Right lobe of liver (tissue), 6 donors: ENCODE data around the gene USP43. TPM values are rescaled to one million over a fixed set of nuclear protein-coding genes. Genes with fewer than 3 reads are reported as not detected.

ENCODE experiments used
- ATAC-seq, 4 donors: fragments of 200-7000 bp; cut with Tn5 transposase; one replicate each; pipeline ENCODE4 v1.9.1; 2020; ENCODE audit warnings: mild to moderate bottlenecking in 4 of 4, moderate library complexity in 4 of 4
- DNase-seq, 3 donors: peaks; one replicate each; pipeline ENCODE4 v3.0.0-alpha.2; 2020
- H3K27ac ChIP-seq, 3 donors: fragments of 200-600 bp; one replicate each; pipeline ENCODE4 v1.8.0; 2022
- H3K27me3 ChIP-seq, 2 donors: fragments of 200-600 bp; one replicate each; pipeline ENCODE4 v1.8.0; 2022
- H3K36me3 ChIP-seq, 4 donors: fragments of 200-600 bp; sonication (generic) in 1 of 4; one replicate each; pipeline versions ENCODE4 v1.5.1 to v1.8.0; 2017 to 2022; ENCODE audit warnings: control low read depth in 1 of 4
- H3K4me1 ChIP-seq, 4 donors: fragments of 200-600 bp; sonication (generic) in 1 of 4; one replicate each; pipeline versions ENCODE4 v1.5.1 to v1.8.0; 2017 to 2022; ENCODE audit warnings: control low read depth in 1 of 4
- H3K4me3 ChIP-seq, 3 donors: fragments of 200-600 bp; one replicate each; pipeline ENCODE4 v1.8.0; 2022
- H3K9me3 ChIP-seq, 4 donors: fragments of 200-600 bp; sonication (generic) in 1 of 4; one replicate each; pipeline versions ENCODE4 v1.5.1 to v1.8.0; 2017 to 2022; ENCODE audit warnings: control low read depth in 1 of 4
- CTCF ChIP-seq, 4 donors: fragments of 200-600 bp in 3 of 4; fragments of 450-650 bp in 1 of 4; IDR thresholded peaks; one replicate each; pipeline versions ENCODE4 v1.5.1 to v1.8.0; 2016 to 2022; ENCODE audit warnings: antibody characterized with exemption in 4 of 4, mild to moderate bottlenecking in 2 of 4
- POLR2A ChIP-seq: fragments of 450-650 bp; IDR thresholded peaks from one replicate; pipeline ENCODE4 v1.6.1; 2017; ENCODE audit warnings: antibody characterized with exemption, mild to moderate bottlenecking
- WGBS: methylation state at CpG from one replicate; pipeline ENCODE4 v1.1.6; 2018; ENCODE audit warnings: low coverage, low lambda C conversion rate; ENCODE audit not compliant: insufficient coverage; ENCODE audit errors: missing lambda C conversion rate; 5-methylcytosine and 5-hydroxymethylcytosine counted together
- intact Hi-C, 2 donors: fragments of 100-400 bp; cut with DNase I; formaldehyde crosslinking; loops; one replicate each; pipeline versions ENCODE4 v1.11.2 to v1.14.1; 2022
- total RNA-seq, 6 experiments: library from RNA; depleted of rRNA in 2 of 6; stranded (reverse); fragments of >200 nt in 2 of 6; fragmentation: NEBNext Ultra II Directional in 3 of 6; extraction: Animal tissue kit (Norgen Biotek cat#: 25700) in 3 of 6; gene quantifications; one replicate each; pipeline versions ENCODE4 v1.1.0 to v1.2.4, GENCODE V29; 2016 to 2023
- donor health status: DM: no; HTN: yes; CAD: no.
- donor health status: DM: no; HTN: no; CAD: no.
- donor health status: DM: no; HTN: no; CAD: no.
- donor health status: DM: no; HTN: yes; CAD: no.
- donor health status: DM: no; HTN: yes; CAD: no.

The USP43 gene
- total RNA-seq, 6 experiments from 2014 or later, result 2.1 to 11.6 (median 6.8) TPM

- intact Hi-C loops, result no loop called here
- Histone ChIP-seq H3K4me3 (no peak overlapping the region), H3K27me3 (no peaks in the 10 kb centered on the region), H3K27ac (no peak overlapping the region), H3K36me3 (no peaks in the 10 kb centered on the region), H3K4me1 (no peaks in the 10 kb centered on the region), H3K9me3 (no peaks in the 10 kb centered on the region)
- WGBS, result 30% methylated on average over 4 of the region's 4 CpGs
- no peak for ATAC-seq
- TF ChIP-seq CTCF (IDR thresholded peaks at IDR 0.05) (no peak), POLR2A (no peak)
- no peak for DNase-seq
Observed at GRCh38 chr17:9763643-9764042, 118.3 kb downstream of the USP43 start.

GRCh38 chr17:9765322-9765721 lies 120.0 kb downstream of the USP43 start:
- no peak overlapping the region for H3K27ac ChIP-seq
- no peaks in the 10 kb centered on the region for H3K9me3 ChIP-seq
- no peaks in the 10 kb centered on the region for H3K36me3 ChIP-seq
- no peaks in the 10 kb centered on the region for H3K4me1 ChIP-seq
- intact Hi-C loops, result no loop called here
- H3K4me3 ChIP-seq, result no peak overlapping the region
- no peak for DNase-seq
- WGBS, result 90% methylated on average over 1 of the region's 1 CpG
- ATAC-seq, result no peak
- no peak for TF ChIP-seq POLR2A
- no peak for TF ChIP-seq CTCF (IDR thresholded peaks at IDR 0.05)
- no peaks in the 10 kb centered on the region for H3K27me3 ChIP-seq

- no peak for TF ChIP-seq CTCF (IDR thresholded peaks at IDR 0.05)
- TF ChIP-seq POLR2A, result no peak
- intact Hi-C loops, result no loop called here
- Histone ChIP-seq H3K4me1 (no peaks in the 10 kb centered on the region), H3K27ac (no peak overlapping the region), H3K9me3 (no peaks in the 10 kb centered on the region), H3K36me3 (no peaks in the 10 kb centered on the region), H3K4me3 (no peak overlapping the region), H3K27me3 (no peaks in the 10 kb centered on the region)
- WGBS, result 61% methylated on average over 2 of the region's 5 CpGs
- DNase-seq, result no peak
- ATAC-seq, result no peak
Observed at GRCh38 chr17:9766970-9767369, 121.7 kb downstream of the USP43 start.

- Histone ChIP-seq H3K27me3 (no peaks in the 10 kb centered on the region), H3K4me3 (no peak overlapping the region), H3K27ac (no peak overlapping the region), H3K9me3 (no peaks in the 10 kb centered on the region), H3K4me1 (no peaks in the 10 kb centered on the region), H3K36me3 (no peaks in the 10 kb centered on the region)
- intact Hi-C loops, result no loop called here
- ATAC-seq (no peak), DNase-seq (no peak)
- WGBS, result 60% methylated on average over 5 of the region's 7 CpGs
- TF ChIP-seq CTCF (IDR thresholded peaks at IDR 0.05) (no peak), POLR2A (no peak)
Observed at GRCh38 chr17:9767432-9767991, 122.2 kb downstream of the USP43 start.
